IPS-11a (cell line): Measurements from ENCODE around the gene JMJD1C.
A peak's percentile ranks its signal among the peaks of the same experiment; 100 is the strongest.

Source experiments
- H3K4me3 ChIP-seq: one replicate; pipeline ENCODE4 v1.5.1; 2013; ENCODE audit warnings: low read depth, low read length, control low read depth

Gene JMJD1C

GRCh38 chr10:63480237-63480636 is 14.5 kb upstream of the JMJD1C start:
- H3K4me3 ChIP-seq = no peak overlapping the region

GRCh38 chr10:63478564-63478963 is 12.8 kb upstream of the JMJD1C start:
- no peak overlapping the region for H3K4me3 ChIP-seq

DNA sequence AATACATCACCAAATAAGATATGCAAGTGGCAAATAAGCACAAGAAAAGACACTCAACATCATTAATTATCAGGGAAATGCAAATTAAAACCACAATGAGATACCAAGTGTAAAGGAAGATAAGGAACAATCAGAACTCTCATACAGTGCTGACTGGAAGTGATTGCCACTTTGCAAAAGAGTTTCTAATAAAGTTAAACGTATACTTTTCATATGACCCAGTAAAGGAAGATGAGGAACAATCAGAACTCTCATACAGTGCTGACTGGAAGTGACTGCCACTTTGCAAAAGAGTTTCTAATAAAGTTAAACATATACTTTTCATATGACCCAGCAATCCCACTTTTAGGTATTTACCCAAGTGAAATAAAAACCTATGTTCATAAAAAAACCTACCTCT is 12.2 kb upstream of the JMJD1C start:
- no peak overlapping the region for H3K4me3 ChIP-seq

GRCh38 chr10:63474488-63474887 is 8.7 kb upstream of the JMJD1C start:
- no peak overlapping the region for H3K4me3 ChIP-seq

- no peak overlapping the region for H3K4me3 ChIP-seq
Measured at GRCh38 chr10:63470928-63471327, 5.2 kb upstream of the JMJD1C start.

DNA sequence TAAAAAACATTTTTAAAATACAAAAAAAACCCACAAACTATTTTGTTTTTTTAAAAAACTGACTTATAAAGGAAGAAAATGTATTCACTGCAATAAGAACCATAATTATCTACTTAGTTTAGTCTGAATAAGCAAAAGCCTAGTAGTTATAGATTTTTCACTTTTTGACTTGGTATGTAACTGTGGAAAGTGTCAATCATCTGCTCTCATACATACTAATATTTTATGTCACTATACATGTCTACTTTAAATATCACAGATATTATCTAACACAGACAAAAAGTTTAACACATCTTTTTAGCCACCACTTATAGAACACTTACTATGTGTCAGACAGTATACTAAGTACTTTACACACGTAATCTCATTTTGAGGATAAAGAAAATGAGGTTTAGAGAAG is 3.2 kb upstream of the JMJD1C start:
- no peak overlapping the region for H3K4me3 ChIP-seq

DNA sequence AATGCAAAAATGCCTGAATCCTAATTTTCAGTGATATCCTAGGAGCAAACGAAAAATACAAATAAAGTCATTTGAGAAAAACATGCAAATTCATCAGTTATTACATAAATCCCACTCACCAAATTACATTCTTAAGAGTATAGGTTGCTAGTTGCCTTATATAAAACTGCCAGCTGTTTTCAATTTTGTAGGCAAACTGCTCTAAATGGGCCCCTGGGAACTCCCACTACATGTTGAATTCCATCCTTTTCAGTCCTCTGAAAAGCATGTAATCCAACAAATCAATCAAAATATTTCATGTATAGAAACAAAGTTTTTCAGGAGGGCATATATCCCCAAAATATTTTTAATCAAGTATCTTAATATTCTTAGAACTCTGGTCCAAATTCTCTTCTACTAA is 2.1 kb upstream of the JMJD1C start:
- no peak overlapping the region for H3K4me3 ChIP-seq

DNA sequence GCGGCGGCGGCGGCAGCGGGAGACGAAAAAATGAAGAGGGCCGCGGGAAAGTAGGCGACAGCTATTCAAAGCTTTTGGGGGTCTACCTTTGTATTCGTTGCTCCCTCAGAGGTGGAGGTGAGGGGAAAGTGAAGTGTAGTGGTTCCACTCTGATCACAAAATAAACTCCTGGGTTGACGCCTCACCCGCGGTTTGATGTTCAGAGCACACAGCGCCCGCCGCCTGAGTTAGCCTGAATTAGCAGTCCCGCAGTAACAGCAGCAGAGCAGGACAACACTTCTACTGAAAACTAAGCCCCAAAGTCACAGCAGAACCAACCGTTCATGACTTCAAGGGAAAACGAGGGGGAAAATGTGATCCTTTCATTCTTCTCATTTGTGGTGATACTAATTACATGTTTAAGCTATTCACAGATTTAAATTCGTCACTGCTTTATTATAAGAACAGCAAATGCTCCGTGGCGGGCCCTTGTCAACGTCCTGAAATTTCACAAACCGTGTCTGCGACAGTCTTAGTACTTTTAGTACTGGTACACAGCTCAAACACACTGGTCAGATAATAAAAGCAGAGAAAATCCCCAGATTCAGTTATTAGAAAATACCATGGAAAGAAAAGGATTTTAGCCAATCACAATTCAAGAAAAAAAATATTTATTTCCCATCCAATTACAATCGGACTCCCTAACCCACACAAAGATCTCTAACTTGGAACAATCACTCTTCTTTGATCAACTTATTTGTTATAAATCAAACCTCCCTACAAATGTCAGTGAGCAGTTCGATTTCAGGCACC is 563 bp upstream of the JMJD1C start:
- H3K4me3 ChIP-seq = peak overlapping the region; percentile 80

GRCh38 chr10:63464402-63465292 is 1.1 kb downstream of the JMJD1C start:
- H3K4me3 ChIP-seq = peak overlapping the region; percentile 80

- H3K4me3 ChIP-seq = no peak overlapping the region
Measured at GRCh38 chr10:63462442-63462841, 3.3 kb downstream of the JMJD1C start.

- no peak overlapping the region for H3K4me3 ChIP-seq
Measured at GRCh38 chr10:63458177-63458576, 7.6 kb downstream of the JMJD1C start.

DNA sequence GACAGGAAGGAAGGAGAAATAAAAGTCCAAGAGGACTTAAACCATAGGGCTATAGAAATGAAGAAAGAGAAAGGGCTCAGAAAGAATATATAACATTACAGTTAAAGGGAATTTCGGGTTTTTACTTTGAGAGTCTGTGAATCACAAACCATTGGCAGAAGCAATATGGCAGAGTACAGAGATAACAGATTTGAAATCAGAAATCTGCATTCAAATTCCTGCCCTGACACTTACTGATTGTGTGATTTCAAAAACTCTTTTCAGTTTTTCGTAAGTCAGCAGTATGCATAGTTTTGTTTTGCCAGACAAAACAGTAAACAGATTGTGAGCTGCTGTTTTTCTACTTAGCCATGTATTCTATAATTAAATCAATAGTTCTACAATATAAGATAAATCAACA is 8.2 kb downstream of the JMJD1C start:
- H3K4me3 ChIP-seq = no peak overlapping the region

DNA sequence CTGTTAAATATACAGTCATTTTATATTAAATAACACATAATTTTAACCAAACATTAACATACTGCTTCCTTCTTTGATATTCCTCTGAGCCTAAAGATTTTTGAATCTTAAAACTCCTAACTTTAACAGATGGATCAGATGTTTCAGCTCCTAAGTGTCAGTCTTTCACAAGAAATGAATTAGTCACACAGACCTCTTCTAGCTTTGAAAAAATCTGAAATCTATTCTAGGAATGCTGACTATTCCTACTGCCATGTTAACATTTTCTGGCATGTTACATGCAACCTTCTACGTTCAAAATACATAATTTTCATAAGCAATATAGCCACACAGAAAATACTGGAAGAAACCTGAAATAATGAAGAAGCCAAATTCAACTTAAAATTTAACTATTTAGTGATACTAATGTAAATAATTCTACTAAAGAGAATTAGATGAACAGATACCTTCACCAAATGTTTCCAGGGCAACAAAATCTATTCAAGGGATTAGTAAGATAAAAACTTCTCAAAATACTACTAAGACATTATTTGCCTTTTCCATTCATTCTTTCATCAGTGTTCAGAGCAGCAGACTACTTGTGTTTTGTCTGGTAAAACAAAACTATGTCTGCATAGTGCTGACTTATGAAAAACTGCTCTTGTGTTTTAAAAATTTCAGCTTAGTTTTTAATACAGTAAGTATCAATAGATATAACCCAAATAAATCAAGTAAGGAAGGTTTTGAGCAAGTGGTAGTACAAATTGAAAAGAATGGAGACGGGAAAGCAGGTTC is 9.2 kb downstream of the JMJD1C start:
- no peak overlapping the region for H3K4me3 ChIP-seq

DNA sequence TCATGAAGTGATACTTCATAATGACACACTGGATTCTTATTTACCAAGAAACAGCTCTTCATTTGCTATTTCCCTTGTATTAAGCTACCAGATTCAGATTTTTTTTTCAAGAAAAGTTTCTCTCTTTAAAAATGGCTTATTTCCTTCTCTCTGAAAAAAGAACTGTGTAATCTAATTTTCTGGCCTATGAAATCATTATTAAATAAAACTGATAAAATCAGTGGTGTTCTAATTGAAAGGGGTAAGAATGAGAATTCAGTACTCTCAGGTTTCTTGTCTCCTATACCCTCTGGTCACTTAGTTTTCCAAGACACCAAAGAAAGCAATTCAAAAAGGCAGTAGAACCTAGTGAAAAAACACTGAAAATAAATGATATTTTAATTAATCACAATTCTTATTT is 10.3 kb downstream of the JMJD1C start:
- no peak overlapping the region for H3K4me3 ChIP-seq

GRCh38 chr10:63454631-63455030 is 11.1 kb downstream of the JMJD1C start:
- no peak overlapping the region for H3K4me3 ChIP-seq

GRCh38 chr10:63452524-63452923 is 13.3 kb downstream of the JMJD1C start:
- no peak overlapping the region for H3K4me3 ChIP-seq

GRCh38 chr10:63446716-63447440 is 18.9 kb downstream of the JMJD1C start:
- no peak overlapping the region for H3K4me3 ChIP-seq

DNA sequence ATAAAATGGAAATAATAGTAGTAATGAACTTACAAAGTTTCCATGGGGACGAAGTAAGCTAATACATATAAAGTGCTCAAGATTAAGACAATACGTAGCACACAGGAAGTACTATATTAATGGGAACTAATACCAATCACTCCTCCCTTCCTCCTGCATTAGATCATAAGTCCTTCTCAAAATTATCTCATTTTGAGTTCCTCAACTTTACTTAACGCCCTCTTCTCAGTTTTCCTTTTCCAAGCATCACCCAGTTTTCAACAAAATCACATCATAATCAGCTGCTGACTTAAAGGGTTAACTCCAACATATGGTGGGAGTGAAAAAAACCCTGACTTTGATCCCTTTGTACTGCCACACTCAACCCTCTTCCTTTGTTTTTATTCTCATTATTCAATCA is 24.4 kb downstream of the JMJD1C start:
- H3K4me3 ChIP-seq = no peak overlapping the region

- H3K4me3 ChIP-seq = no peak overlapping the region
Measured at GRCh38 chr10:63439607-63440006, 26.2 kb downstream of the JMJD1C start.
